ENCODE data around the gene PPA1.

PPA1 gene

GRCh38 chr10:70164163-70164562 is 69.1 kb downstream of the PPA1 start:
- H3K27me3 ChIP-seq (ENCODE audit: insufficient read depth, low read length), result no peaks in the 10 kb centered on the region
- H3K4me1 ChIP-seq (ENCODE audit: insufficient read depth, low read length, severe bottlenecking), result peaks cover 32% of the 10 kb centered on the region
- H2AFZ ChIP-seq (ENCODE audit: low read length), result no peak overlapping the region
- peaks cover 71% of the 10 kb centered on the region for H3K36me3 ChIP-seq (ENCODE audit: insufficient read depth, low read length)
- no peaks in the 10 kb centered on the region for H3K9me3 ChIP-seq (ENCODE audit: low read length)
- H3K27ac ChIP-seq (ENCODE audit: low read depth, low read length, poor library complexity, severe bottlenecking), result no peak overlapping the region
- no peak overlapping the region for H3K9ac ChIP-seq (ENCODE audit: low read length)
- TF ChIP-seq, protein P1, sequence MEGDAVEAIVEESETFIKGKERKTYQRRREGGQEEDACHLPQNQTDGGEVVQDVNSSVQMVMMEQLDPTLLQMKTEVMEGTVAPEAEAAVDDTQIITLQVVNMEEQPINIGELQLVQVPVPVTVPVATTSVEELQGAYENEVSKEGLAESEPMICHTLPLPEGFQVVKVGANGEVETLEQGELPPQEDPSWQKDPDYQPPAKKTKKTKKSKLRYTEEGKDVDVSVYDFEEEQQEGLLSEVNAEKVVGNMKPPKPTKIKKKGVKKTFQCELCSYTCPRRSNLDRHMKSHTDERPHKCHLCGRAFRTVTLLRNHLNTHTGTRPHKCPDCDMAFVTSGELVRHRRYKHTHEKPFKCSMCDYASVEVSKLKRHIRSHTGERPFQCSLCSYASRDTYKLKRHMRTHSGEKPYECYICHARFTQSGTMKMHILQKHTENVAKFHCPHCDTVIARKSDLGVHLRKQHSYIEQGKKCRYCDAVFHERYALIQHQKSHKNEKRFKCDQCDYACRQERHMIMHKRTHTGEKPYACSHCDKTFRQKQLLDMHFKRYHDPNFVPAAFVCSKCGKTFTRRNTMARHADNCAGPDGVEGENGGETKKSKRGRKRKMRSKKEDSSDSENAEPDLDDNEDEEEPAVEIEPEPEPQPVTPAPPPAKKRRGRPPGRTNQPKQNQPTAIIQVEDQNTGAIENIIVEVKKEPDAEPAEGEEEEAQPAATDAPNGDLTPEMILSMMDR (IDR thresholded peaks at IDR 0.05; ENCODE audit: low read length), result no peak
- no peak for TF ChIP-seq EZH2 (IDR thresholded peaks at IDR 0.05; ENCODE audit: borderline replicate concordance, low read length)
- no peaks in the 10 kb centered on the region for H3K9me2 ChIP-seq (ENCODE audit: low read depth, low read length)
- H4K20me1 ChIP-seq (ENCODE audit: insufficient read depth, low read length), result no peaks in the 10 kb centered on the region
- no peak overlapping the region for H3K4me3 ChIP-seq (ENCODE audit: low read depth, low read length, poor library complexity, severe bottlenecking)
- peaks cover 85% of the 10 kb centered on the region for H3K79me2 ChIP-seq (ENCODE audit: insufficient read depth, low read length)
- no peak overlapping the region for H3K4me2 ChIP-seq (ENCODE audit: low read length)
- H3F3A ChIP-seq (ENCODE audit: insufficient read depth, low read length), result no peaks in the 10 kb centered on the region

DNA sequence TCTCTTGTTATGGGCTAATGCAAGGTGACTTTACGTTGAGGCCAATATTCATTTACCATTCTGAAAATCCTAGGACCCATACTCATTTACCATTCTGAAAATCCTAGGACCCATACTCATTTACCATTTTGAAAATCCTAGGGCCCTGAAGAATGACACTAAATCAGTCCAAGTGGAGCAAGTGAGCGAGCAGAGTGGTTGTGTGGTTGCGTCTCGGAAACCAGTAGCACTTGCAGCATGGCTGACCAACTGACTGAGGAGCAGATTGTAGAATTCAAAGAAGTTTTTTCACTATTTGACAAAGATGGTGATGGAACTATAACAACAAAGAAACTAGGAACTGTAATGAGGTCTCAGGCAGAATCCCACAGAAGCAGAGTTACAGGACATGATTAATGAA is 69.8 kb downstream of the PPA1 start:
- H3F3A ChIP-seq (ENCODE audit: insufficient read depth, low read length), result no peaks in the 10 kb centered on the region
- H3K4me2 ChIP-seq (ENCODE audit: low read length), result no peak overlapping the region
- H3K36me3 ChIP-seq (ENCODE audit: insufficient read depth, low read length), result peaks cover 71% of the 10 kb centered on the region
- H3K27ac ChIP-seq (ENCODE audit: low read depth, low read length, poor library complexity, severe bottlenecking), result no peak overlapping the region
- H3K4me1 ChIP-seq (ENCODE audit: insufficient read depth, low read length, severe bottlenecking), result peaks cover 25% of the 10 kb centered on the region
- no peaks in the 10 kb centered on the region for H3K27me3 ChIP-seq (ENCODE audit: insufficient read depth, low read length)
- no peak overlapping the region for H3K4me3 ChIP-seq (ENCODE audit: low read depth, low read length, poor library complexity, severe bottlenecking)
- TF ChIP-seq, protein P1 (IDR thresholded peaks at IDR 0.05; ENCODE audit: low read length), result no peak
- TF ChIP-seq EZH2 (IDR thresholded peaks at IDR 0.05; ENCODE audit: borderline replicate concordance, low read length), result no peak
- H3K79me2 ChIP-seq (ENCODE audit: insufficient read depth, low read length), result peaks cover 77% of the 10 kb centered on the region
- no peaks in the 10 kb centered on the region for H3K9me2 ChIP-seq (ENCODE audit: low read depth, low read length)
- H2AFZ ChIP-seq (ENCODE audit: low read length), result no peak overlapping the region
- H3K9me3 ChIP-seq (ENCODE audit: low read length), result no peaks in the 10 kb centered on the region
- H4K20me1 ChIP-seq (ENCODE audit: insufficient read depth, low read length), result no peaks in the 10 kb centered on the region
- no peak overlapping the region for H3K9ac ChIP-seq (ENCODE audit: low read length)

DNA sequence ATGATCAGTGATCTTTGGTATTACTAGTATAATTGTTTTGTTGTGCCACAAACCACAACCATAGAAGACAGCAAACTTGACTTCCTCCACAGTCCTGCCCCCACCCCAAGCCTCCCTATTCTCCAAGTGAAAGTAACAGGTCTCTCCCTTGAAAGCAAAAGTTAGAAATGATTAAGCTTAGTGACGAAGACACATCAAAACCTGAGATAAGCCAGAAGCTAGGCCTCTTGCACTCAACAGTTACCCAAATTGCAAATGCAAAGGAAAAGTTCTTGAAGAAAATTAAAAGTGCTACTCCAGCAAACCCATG is 70.4 kb downstream of the PPA1 start:
- H3K9me2 ChIP-seq (ENCODE audit: low read depth, low read length), result no peaks in the 10 kb centered on the region
- H3K9ac ChIP-seq (ENCODE audit: low read length), result no peak overlapping the region
- no peaks in the 10 kb centered on the region for H3K9me3 ChIP-seq (ENCODE audit: low read length)
- no peak overlapping the region for H3K4me2 ChIP-seq (ENCODE audit: low read length)
- H3K27me3 ChIP-seq (ENCODE audit: insufficient read depth, low read length), result no peaks in the 10 kb centered on the region
- peaks cover 76% of the 10 kb centered on the region for H3K36me3 ChIP-seq (ENCODE audit: insufficient read depth, low read length)
- H3F3A ChIP-seq (ENCODE audit: insufficient read depth, low read length), result no peaks in the 10 kb centered on the region
- H3K79me2 ChIP-seq (ENCODE audit: insufficient read depth, low read length), result peaks cover 71% of the 10 kb centered on the region
- H4K20me1 ChIP-seq (ENCODE audit: insufficient read depth, low read length), result no peaks in the 10 kb centered on the region
- H2AFZ ChIP-seq (ENCODE audit: low read length), result no peak overlapping the region
- TF ChIP-seq, protein P1 (IDR thresholded peaks at IDR 0.05; ENCODE audit: low read length), result no peak
- no peak for TF ChIP-seq EZH2 (IDR thresholded peaks at IDR 0.05; ENCODE audit: borderline replicate concordance, low read length)
- no peak overlapping the region for H3K27ac ChIP-seq (ENCODE audit: low read depth, low read length, poor library complexity, severe bottlenecking)
- no peak overlapping the region for H3K4me3 ChIP-seq (ENCODE audit: low read depth, low read length, poor library complexity, severe bottlenecking)
- peaks cover 19% of the 10 kb centered on the region for H3K4me1 ChIP-seq (ENCODE audit: insufficient read depth, low read length, severe bottlenecking)

All from OCI-LY1 (cell line).